ENCODE results near the gene ARHGAP22. TPM values are rescaled to one million over a fixed set of nuclear protein-coding genes. Genes with fewer than 3 reads are reported as not detected.

ARHGAP22 gene
- total RNA-seq, 1 donor from 2014 or later, result 5.1 TPM

DNA sequence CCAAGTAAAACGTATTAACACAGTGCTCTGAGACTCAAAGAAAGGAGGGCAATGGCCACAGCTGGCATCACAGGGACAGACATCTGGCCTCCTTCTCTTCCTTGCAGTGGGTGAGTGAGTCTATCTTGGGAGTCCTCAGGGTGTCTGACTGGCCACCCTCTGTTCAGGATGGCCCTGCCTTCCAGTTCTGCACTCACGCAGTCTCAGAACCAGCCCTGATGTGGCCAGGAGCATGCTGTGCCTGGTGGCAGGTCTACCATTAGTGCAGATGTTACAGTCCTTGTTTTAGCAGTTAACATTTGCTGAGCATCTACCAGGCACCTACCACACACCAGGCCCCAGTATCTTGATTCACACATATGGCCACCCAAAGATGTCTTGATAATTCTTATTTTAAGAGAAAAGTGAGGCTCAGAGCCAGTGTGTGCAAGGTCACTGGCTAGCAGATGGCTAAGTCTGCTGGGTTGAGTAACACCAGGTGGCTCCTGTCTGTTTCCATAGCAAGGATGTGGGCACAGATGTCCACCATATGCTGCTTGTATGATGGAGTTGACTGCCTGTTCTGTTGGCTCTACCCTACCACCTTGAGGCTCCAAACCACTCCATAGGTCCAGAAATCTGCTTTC lies 23.2 kb upstream of the ARHGAP22 start:
- Mint-ChIP-seq H3K4me3 (no peak overlapping the region), H3K9me3 (no peaks in the 10 kb centered on the region), H3K27me3 (peaks cover 8% of the 10 kb centered on the region), H3K36me3 (no peaks in the 10 kb centered on the region), H3K4me1 (ENCODE audit: unreplicated experiment) (no peaks in the 10 kb centered on the region), H3K27ac (no peak overlapping the region)
- DNase-seq (ENCODE audit: extremely low spot score, unreplicated experiment), result no peak
- no peak for TF ChIP-seq CTCF (conservative IDR thresholded peaks at IDR 0.05)

GRCh38 chr10:48626986-48627731 lies 22.3 kb upstream of the ARHGAP22 start:
- TF ChIP-seq CTCF (conservative IDR thresholded peaks at IDR 0.05), result no peak
- no peak for DNase-seq (ENCODE audit: extremely low spot score, unreplicated experiment)
- Mint-ChIP-seq H3K27ac (no peak overlapping the region), H3K27me3 (peaks cover 2% of the 10 kb centered on the region), H3K4me1 (ENCODE audit: unreplicated experiment) (no peaks in the 10 kb centered on the region), H3K36me3 (no peaks in the 10 kb centered on the region), H3K9me3 (no peaks in the 10 kb centered on the region), H3K4me3 (no peak overlapping the region)

GRCh38 chr10:48626447-48626846 lies 21.6 kb upstream of the ARHGAP22 start:
- H3K27ac Mint-ChIP-seq, result no peak overlapping the region
- H3K27me3 Mint-ChIP-seq, result no peaks in the 10 kb centered on the region
- no peaks in the 10 kb centered on the region for H3K4me1 Mint-ChIP-seq (ENCODE audit: unreplicated experiment)
- H3K36me3 Mint-ChIP-seq, result no peaks in the 10 kb centered on the region
- no peak for TF ChIP-seq CTCF (conservative IDR thresholded peaks at IDR 0.05)
- no peak overlapping the region for H3K4me3 Mint-ChIP-seq
- no peaks in the 10 kb centered on the region for H3K9me3 Mint-ChIP-seq
- no peak for DNase-seq (ENCODE audit: extremely low spot score, unreplicated experiment)

- no peak for DNase-seq (ENCODE audit: extremely low spot score, unreplicated experiment)
- Mint-ChIP-seq H3K4me3 (no peak overlapping the region), H3K36me3 (no peaks in the 10 kb centered on the region), H3K4me1 (ENCODE audit: unreplicated experiment) (no peaks in the 10 kb centered on the region), H3K27ac (no peak overlapping the region), H3K9me3 (no peaks in the 10 kb centered on the region), H3K27me3 (no peaks in the 10 kb centered on the region)
- TF ChIP-seq CTCF (conservative IDR thresholded peaks at IDR 0.05), result no peak
Observed at GRCh38 chr10:48625826-48626134, 20.9 kb upstream of the ARHGAP22 start.

DNA sequence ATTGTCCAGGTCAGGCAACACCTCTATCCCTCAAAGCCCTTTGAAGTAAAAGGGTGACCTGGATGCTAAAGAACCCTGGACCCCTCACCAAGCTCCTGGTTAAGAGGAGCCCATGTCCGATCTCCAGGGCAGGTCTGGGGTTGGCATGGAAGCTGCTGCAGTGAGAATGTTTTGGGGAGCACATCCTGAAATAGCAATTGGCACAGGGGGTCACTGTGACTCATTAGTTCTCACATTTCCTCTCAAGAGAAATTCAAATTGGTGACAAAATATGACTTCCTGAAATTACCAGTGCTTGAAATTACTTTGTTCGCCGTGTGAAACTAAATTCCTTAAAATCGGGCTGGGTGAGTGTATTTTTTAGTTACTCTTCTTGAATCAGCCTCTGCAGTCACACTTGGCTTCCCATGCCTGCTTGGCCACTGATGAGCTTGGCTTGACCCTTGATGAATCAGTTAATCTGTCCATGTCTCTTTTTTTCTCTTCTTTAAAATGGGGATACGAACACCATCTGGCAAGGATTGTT lies 18.8 kb upstream of the ARHGAP22 start:
- no peak for DNase-seq (ENCODE audit: extremely low spot score, unreplicated experiment)
- Mint-ChIP-seq H3K9me3 (no peaks in the 10 kb centered on the region), H3K36me3 (no peaks in the 10 kb centered on the region), H3K4me3 (no peak overlapping the region), H3K27ac (no peak overlapping the region), H3K4me1 (ENCODE audit: unreplicated experiment) (no peaks in the 10 kb centered on the region), H3K27me3 (peaks cover 6% of the 10 kb centered on the region)
- TF ChIP-seq CTCF (conservative IDR thresholded peaks at IDR 0.05), result no peak
